Measurements from ENCODE around the gene AIF1L.
A peak's percentile ranks its signal among the peaks of the same experiment; 100 is the strongest.
"Not testable (repeated sequence)": the region's sequence is repeated elsewhere in the genome, so short reads cannot be mapped to it uniquely, and the experiment has no call there.

Gene AIF1L

GRCh38 chr9:131125038-131125287, 28.6 kb downstream of the AIF1L start:
- no peak for FAIRE-seq

GRCh38 chr9:131125288-131126058, 29.1 kb downstream of the AIF1L start, which contains the start of gene NUP214:
NUP214 (plus strand) TSS chr9:131125586; CDS start chr9:131125705, 119 bp downstream.
- peak; percentile 88 for FAIRE-seq

- no peak for FAIRE-seq
These were observed 29.7 kb downstream of the AIF1L start for GRCh38 chr9:131126059-131126426.

- FAIRE-seq: no peak
These were observed 32.9 kb downstream of the AIF1L start for GRCh38 chr9:131129183-131129582.

GRCh38 chr9:131138676-131139075, 42.3 kb downstream of the AIF1L start:
- FAIRE-seq: no peak

GRCh38 chr9:131140112-131140511, 43.8 kb downstream of the AIF1L start:
- no peak for FAIRE-seq

GRCh38 chr9:131140550-131140949, 44.2 kb downstream of the AIF1L start:
- no peak for FAIRE-seq

- FAIRE-seq: no peak
These were observed 45.8 kb downstream of the AIF1L start for GRCh38 chr9:131142160-131142559.

GRCh38 chr9:131144201-131144600, 47.9 kb downstream of the AIF1L start:
- FAIRE-seq: no peak

GRCh38 chr9:131145245-131145644, 48.9 kb downstream of the AIF1L start:
- FAIRE-seq: no peak

- no peak for FAIRE-seq
These were observed 49.9 kb downstream of the AIF1L start for GRCh38 chr9:131146186-131146585.

GRCh38 chr9:131148276-131148675, 51.9 kb downstream of the AIF1L start:
- FAIRE-seq: no peak

- no peak for FAIRE-seq
These were observed 52.8 kb downstream of the AIF1L start for GRCh38 chr9:131148966-131149687.

- no peak for FAIRE-seq
These were observed 53.3 kb downstream of the AIF1L start for GRCh38 chr9:131149688-131150053.

GRCh38 chr9:131153595-131153994, 57.3 kb downstream of the AIF1L start:
- no peak for FAIRE-seq

- FAIRE-seq: not testable (repeated sequence)
These were observed 62.3 kb downstream of the AIF1L start for GRCh38 chr9:131158673-131159072.

GRCh38 chr9:131160416-131161112, 64.2 kb downstream of the AIF1L start:
- no peak for FAIRE-seq

- no peak for FAIRE-seq
These were observed 65.3 kb downstream of the AIF1L start for GRCh38 chr9:131161585-131161984.

GRCh38 chr9:131162886-131163285, 66.6 kb downstream of the AIF1L start:
- no peak for FAIRE-seq

- no peak for FAIRE-seq
These were observed 69.2 kb downstream of the AIF1L start for GRCh38 chr9:131165523-131165922.

- FAIRE-seq: no peak
These were observed 70.9 kb downstream of the AIF1L start for GRCh38 chr9:131167146-131167692.

GRCh38 chr9:131167936-131168335, 71.6 kb downstream of the AIF1L start:
- FAIRE-seq: no peak

- FAIRE-seq: no peak
These were observed 73.4 kb downstream of the AIF1L start for GRCh38 chr9:131169563-131170240.

All from A204.1 (cell line).